ENCODE measurements around the gene CCZ1.
A peak's percentile ranks its signal among the peaks of the same experiment; 100 is the strongest.
"Not testable (repeated sequence)": the region's sequence is repeated elsewhere in the genome, so short reads cannot be mapped to it uniquely, and the experiment has no call there.

Gene CCZ1

DNA sequence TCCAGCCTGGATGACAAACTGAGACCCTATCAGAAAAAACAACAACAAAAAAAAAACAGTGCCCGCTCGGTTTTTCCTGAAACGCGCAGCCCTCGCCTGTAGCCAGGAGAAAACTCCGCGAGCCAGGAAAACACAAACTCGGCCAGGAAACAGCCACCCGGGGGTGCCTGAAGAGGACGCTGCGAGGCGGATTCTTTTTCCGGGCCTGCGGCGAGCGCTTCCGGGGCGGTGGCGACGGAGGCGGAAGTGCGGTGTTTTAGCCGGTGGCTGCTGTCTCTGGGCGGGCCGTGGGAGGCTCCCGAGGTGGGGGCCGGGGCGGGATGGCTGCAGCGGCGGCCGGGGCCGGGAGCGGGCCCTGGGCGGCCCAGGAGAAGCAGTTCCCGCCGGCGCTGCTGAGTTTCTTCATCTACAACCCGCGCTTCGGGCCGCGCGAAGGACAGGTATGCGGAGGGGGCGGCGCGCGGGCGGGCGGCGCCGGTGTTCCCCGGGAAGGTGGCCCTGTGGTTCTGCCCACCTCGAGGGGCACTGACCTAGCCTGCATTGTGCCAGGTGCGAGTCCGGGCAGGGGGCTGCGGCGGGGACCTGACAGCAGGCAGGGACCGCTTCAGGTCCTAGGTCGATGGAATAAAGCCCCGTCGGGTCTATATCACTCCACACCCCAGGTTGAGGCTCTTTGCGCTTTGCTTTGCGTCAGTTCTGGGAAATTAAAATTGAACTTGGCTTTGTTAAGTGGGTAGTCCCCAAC lies at the start of gene CCZ1:
Gene CCZ1, plus strand, starts transcription at position 254 of the 745 bp plus-strand sequence. Its CDS starts 67 bp downstream, at position 321.
- DNase-seq, result peak; percentile 4 to 7

DNA sequence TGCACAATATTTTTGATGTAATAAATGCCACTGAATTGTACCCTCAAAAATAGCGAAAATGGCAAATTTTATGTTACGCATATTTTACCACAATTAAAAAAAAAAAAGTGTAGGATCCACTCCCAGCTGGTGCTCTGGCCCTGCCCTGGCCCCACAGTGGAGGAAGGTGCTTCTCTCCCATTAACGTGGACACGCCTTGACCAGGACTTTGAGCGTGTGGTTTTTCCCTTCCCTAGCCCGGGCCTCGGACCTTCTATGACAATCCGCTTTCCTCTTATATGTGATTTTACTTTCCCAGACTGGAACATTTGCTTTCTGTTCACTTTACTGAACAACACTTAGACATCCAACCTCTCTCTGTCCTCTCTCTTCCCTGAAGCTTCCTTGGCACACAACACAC lies 47.6 kb upstream of the CCZ1 start:
- no peak for DNase-seq

DNA sequence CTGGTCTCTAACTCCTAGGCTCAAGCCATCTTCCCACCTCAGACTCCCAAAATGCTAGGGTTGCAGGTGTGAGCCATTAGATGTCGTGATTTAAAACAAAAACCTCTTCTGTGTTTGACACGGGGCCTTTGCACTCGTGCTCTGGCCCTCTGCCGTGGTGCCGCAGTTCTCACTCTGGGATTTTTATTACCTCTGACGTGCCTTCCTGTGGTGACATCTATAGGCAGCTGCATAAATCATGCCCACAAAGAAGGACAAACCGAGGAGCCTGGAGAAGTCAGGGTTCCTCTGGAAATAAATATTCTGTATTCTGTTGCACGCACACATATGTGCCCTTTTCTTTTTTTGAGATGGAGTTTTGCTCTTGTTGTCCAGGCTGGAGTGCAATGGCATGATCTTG lies 43.8 kb upstream of the CCZ1 start:
- no peak for DNase-seq

DNA sequence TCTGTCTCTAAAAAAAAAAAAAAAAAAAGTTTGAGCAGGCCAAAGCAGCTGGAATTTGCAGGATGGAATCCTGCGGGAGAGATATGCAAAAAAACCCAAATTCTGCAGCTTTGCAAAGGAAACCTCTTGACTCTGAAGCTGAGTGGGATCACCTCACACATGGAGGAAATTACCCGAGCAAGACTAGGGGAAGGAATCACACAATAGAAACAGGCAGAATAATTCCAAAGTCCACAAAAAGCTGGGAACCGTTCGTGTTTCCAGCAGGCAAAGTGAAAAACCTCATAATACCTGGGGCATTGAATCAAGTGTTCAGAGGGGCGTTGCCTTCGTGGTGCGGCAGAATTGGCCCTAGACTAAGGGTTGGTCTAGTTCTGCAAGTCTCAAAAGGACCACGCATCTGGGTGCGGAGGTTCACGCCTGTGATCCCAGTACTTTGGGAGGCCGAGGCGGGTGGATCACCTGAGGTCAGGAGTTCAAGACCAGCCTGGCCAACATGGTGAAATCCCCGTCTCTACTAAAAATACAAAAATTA lies 41.4 kb upstream of the CCZ1 start:
- DNase-seq, result not testable (repeated sequence)

DNA sequence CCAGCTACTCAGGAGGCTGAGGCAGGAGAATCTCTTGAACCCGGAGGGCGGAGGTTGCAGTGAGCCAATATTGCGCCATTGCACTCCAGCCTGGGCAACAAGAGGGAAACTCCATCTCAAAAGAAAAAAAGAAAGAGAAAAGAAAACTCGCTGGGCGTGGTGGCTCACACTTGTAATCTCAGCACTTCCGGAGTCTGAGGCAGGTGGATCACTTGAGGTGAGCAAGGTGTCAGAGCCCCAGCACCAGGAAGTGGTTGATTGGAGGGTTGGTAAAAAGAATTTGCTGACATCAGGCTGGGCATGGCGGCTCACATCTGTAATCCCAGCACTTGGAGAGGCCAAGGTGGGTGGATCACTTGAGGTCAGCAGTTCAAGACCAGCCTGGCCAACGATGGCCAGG lies 40.0 kb upstream of the CCZ1 start:
- not testable (repeated sequence) for DNase-seq

DNA sequence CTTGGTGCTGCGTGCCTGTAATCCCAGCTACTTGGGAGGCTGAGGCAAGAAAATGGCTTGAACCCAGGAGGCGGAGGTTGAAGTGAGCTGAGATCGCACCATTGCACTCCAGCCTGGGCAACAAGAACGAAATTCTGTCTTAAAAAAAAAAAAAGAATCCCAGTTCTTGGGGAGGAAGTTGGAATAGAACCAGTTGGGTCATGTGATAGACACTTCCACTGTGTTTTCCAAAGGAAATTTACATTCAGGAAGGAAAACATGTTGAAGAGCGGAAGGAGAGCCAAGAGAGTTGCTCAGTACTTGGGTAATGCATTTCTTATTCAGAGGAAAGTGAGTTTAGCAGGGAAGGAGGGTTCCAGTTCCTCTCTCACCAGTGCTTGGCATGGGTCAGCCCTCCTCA lies 37.3 kb upstream of the CCZ1 start:
- DNase-seq, result not testable (repeated sequence)

DNA sequence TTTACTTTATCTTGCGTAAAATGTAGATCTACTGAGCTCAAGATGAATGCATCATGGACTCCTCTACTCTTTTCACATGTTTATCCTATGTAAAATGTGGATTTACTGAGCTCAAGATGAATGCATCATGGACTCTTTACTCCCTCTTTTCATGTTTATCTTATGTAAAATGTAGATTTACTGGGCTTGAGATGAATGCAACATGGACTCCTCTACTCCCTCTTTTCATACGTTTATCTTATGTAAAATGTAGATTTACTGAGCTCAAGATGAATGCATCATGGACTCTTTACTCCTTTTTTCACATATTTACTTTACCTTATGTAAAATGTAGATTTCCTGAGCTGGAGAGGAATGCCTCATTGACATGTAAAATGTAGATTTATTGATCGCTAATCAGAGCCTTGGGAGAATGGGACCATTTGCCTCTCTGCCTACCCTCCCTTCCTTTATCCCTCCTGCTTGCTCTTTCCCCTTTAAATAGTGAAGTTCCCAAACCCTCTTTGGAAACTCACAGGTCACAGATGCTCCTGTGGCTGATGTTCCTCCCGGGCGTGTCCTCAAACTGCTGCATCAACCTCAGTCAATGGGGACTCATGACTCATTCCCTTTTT lies 35.7 kb upstream of the CCZ1 start:
- DNase-seq, result not testable (repeated sequence)

DNA sequence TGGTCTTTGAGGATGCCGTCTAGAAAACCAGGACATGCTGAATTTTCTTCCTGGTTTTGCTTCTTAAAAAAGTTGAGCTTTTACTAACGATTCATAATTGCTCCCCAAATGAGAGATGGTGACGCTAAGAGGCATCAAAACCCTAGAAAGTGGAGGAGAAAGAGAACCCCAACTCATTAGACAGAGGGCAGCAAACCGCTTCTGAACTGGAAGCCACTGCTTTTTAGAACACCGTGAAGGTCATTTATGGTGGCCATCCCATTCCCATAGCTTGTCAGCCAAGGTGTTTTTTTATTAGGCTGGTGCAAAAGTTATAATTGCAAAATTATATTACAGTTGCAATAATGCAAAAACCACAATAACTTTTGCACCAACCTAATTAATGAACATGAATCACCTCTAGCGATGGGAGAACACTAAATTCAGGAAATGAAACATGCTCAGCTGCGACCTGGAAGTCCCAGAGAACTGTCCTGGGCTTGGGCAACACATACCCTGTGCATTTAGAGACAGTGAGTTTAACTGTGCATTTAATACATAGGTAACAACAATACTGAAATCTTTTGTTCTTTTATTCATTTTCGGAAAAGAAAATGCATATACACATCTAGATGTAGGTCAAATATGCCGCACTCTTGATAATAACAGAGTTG lies 33.1 kb upstream of the CCZ1 start:
- not testable (repeated sequence) for DNase-seq

DNA sequence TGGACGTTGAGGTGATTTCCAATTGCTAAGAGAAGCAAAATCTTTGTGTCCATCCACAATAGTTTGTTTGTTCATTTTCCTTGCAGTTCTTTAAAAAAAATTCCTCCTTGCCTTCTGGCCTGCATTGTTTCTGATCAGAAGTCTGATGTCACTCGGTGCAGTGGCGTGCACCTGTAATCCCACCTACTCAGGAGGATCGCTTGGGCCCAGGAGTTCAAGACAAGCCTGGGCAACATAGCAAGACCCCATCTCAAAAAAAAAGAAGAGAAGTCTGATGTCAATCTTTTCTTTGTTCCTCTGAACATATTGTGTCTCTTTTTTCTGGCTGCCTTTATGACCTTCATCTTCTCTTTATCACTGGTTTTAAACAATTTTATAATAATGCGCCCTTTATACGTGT lies 31.5 kb upstream of the CCZ1 start:
- no peak for DNase-seq

DNA sequence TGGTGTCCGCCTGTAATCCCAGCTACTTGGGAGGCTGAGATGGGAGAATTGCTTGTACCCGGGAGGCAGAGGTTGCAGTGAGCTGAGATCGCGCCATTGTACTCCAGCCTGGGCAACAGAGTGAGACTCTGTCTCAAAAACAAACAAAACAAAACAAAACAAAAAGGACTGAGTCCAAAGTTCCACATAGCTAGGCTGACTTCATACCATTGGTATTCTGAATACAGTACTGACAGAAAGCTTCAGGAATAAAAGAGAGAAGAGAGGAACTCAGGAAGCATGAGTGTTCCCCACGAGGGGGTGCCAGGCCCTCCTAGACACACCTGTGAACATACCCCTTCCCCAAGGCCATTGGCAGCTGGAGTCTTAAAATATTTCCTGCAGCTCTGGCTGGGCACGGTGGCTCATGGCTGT lies 29.6 kb upstream of the CCZ1 start:
- not testable (repeated sequence) for DNase-seq

DNA sequence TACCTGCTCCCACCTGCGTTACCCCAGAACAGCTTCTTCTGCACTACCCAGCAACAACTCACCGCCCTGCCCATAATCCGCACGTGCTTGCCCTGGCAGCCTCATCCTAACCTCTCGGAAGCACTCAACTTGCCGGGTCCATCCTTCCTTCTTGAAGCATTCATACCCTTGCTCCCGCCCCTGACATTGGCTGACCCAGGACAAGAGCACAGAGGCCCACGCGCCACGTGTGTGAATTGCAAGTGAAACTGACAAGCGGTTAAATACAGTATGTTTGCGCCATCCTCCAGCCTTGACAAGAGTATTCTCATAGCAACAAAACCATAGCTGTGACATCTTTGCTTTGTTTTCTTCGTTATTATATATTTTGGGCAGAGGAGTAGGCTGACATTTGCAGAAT lies 28.8 kb upstream of the CCZ1 start:
- no peak for DNase-seq

DNA sequence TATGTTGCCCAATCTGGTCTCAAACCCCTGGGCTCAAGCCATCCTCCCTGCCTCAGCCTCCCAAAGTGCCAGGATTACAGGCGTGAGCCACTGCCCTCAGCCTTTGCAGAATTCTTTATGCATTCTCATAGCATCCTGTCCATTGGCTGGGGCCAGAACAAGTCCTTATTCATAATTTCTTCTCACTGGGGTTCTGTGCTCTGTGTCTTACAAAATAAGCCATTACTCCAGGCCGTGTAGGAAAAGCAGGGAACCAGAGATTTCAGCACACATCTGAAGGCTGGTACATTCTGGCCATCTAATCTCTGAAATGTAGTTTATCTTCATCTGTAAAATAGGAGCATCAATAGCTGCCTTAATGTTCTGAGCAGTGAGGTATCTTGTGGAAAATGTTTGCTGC lies 28.2 kb upstream of the CCZ1 start:
- DNase-seq, result no peak

DNA sequence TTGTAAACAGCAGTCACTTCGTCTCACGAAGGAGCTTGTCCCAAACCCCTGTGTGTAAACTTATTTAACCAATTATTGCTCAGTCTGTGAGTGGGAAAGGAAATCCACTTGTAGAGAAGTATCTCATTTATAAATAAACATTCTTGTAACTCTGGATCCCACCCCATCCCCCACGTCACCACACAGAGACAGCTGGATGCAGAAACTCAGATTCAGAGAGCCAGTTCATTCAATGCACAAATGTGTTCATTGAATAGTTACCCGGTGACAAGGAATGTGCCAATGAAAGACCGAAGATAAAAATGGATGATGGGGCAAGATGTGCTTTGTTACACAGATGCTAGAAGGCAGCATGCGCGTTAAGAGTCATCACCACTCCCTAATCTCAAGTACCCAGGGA lies 26.2 kb upstream of the CCZ1 start:
- no peak for DNase-seq

DNA sequence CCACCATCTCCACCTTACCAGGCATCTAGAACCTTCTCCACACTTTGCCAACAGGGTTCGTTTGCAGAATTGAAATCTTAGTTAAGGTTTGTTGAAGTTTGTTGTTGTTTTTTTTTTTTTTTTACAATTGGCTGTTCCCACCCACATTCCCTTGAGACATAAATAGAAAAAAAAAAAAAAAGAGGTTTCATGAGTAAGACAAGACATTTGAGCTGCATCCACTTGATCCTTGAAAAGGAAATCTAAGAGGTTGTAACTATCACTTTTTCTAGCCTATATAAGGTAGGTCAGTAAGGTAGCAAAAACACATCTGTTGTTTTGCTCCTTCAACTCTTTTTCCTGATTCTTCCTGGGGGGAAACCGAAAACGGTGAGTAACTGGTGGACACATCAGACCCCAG lies 18.9 kb upstream of the CCZ1 start:
- not testable (repeated sequence) for DNase-seq

DNA sequence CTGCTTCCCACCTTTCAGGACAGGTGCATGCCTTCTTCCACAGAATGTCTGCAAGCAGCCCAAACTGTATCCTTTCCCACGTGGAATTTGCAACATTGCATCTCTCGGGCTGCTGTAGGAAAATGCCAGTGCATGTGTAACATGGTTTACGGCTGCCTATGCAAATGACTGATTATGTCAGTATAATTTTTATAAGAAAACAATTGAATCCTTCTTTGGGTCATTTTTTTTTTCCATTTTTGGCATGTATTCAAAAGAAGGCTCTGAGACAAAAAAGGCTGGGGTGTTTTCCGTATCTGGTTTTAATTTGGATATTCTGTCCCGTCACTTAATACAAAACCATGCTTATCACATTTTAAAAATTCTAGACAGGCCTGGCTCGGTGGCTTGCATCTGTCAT lies 18.4 kb upstream of the CCZ1 start:
- not testable (repeated sequence) for DNase-seq

DNA sequence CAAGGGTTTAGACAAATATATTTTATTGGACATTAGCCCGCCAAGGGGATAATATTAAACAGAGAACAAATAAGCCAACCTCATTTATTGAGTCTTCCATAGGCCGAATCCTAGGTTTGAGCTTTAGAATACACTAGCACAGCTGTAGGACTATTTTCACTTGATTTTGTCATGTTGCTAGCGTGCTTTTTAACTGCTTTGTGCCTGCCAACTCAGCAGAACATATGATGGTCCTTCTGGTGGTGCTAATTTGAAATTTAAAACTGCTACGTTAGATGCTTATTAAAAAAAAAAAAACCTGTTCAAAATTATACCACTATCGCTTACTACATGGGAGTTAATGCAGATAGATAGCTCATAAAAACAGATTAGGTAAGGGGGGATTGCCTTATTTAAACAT lies 14.1 kb upstream of the CCZ1 start:
- not testable (repeated sequence) for DNase-seq

DNA sequence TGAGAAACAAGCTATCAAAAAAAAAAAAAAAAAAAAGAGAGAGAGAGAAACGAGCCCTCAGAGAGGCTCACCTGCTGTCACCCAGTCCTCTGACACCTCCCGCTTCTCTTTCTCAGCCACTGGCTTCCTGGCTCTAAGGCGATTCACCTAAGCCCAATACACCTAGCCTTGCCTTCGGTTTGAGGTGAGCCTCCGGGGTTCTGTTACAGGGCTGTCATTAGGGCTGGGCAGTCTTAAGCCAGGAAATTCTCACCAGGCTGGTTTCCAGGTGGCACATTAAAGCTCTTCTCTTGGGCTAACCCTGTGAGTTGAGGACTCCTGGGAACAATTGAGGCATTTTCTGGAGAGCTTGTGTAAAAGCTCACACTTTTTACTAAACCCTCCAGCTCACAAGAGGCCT lies 10.5 kb upstream of the CCZ1 start:
- not testable (repeated sequence) for DNase-seq

DNA sequence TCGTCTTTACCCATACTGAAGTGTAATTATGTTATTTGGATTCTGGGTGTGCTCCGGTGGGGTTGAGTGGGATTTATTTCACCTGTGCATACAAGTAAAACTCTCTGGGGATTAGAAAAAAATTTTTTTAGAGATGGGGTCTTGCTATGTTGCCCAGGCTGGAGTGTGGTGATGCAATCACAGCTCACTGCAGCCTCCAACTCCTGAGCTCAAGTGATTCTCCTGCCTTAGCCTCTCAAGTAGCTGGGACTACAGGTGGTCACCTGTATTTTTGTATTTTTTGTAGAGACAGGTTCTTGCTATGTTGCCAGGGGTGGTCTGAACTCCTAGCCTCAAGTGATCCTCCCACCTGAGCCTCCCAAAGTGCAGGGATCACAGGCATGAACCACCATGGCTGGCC lies 8.3 kb upstream of the CCZ1 start:
- DNase-seq, result not testable (repeated sequence)

DNA sequence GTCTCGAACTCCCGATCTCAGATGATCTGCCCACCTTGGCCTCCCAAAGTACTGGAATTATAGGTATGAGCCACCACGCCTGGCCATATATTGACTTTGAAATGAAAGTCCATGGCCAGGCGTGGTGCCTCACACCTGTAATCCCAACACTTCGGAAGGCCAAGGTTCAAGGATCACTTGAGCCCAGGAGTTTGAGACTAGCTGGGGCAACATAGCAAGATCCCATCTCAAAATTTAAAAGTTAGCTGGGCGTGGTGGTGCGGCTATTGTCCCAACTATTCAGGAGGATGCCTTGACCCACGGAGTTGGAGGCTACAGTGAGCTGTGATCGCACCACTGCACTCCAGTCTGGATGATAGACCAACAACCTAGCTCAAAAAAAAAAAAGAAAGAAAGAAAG lies 6.0 kb upstream of the CCZ1 start:
- DNase-seq, result no peak

DNA sequence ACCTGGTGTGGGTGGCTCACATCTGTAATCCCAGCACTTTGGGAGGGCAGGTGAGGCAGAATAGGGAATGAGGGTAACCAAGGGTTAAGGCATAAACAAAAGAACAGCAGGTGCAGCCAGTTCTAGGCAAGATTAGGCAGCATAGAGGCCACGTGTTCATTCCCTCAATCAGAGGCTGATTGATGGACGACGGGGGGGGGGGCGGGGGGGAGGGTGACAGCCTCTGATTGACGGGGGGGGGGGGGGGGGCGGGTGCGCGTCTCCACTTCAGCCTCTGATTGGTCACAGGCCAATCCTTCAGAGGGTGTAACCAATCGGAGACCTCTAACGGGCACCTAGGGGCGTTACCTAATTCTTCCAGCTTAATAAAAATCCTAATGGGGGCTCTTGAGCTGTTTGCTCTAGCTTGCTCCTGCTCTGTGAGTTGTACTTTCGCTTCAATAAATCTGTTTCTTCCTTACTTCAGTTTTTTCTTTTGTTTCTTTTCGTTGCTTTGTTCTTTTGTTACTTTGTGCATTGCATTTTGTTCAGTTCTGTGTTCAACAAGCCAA lies 1.1 kb upstream of the CCZ1 start:
- not testable (repeated sequence) for DNase-seq

DNA sequence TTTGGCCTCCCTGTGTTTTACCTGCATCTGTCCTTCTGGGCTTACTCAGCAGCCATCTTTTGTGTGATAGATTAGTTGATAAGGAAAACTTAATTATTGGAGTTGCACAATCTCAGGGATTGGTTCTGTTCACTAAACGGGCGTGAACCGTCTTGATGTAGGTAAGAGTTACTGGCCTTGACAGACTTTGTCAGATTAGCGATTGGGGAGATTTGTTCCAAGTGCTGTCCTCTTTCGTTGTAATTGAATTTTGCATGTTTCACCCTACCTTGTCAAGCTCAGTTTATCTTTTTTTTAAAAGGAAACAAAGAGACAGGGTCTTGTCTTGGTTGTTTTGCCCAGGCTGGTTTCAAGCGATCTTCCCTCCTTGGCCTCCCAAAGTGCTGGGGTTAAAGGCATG lies 4.5 kb downstream of the CCZ1 start:
- not testable (repeated sequence) for DNase-seq

DNA sequence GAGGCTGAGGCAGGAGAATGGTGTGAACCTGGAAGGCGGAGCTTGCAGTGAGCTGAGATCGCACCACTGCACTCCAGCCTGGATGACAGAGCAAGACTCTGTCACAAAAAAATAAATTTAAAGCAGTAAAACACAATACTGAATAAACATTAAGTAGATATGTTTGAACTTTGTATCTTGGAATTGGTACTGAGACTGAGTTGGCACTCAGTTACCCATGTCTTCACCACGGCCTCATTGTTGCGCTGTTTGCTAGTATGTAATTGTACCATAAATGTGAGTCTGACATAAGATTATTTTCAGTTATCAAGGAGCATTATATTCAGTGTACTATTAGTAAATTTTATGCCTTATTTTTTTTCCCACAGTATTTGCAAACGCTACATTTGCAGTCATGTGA lies 6.2 kb downstream of the CCZ1 start:
- DNase-seq, result not testable (repeated sequence)

DNA sequence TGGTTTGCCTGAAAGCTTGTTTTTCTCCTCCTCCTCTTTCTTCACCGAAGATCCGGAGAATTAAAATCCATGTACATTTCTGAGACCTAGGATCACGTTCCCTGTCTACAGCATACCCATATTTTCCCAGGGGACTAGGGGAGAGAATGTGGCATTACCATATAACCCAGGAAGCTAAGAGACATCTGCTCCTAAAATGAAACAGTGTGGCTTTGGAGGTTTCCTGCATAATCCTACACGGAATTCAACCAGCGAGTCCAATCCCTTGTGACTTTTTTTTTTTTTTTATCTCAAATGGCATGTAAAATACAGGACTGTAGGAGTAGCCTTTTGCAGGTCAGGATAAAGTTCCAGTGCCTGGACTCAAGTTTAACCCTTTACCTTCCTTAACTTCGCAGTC lies 10.3 kb downstream of the CCZ1 start:
- not testable (repeated sequence) for DNase-seq

DNA sequence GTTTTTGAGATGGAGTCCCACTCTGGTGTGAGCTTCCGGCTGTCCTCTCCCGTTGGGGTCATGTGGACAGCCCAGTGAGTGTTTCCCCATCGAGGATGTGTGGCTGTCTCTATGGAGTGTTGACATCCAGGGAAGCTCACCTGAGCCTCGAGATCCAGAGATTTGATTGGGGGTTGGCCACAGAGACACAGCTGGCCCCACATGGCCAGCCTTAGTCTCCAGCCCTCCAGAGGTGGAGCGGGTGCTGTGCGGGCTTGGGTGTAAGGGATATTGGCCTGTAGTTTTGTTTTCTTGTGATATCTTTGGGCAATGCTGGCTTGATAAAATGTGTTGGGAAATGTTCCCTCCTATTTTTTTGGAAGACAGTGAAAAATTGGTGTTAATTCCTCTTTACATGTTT lies 18.0 kb downstream of the CCZ1 start:
- not testable (repeated sequence) for DNase-seq

Measured in NCI-H524 (cell line).